NCI-H748 (cell line): ENCODE measurements around the gene CLSTN1.
"Not testable (repeated sequence)": the region's sequence is repeated elsewhere in the genome, so short reads cannot be mapped to it uniquely, and the experiment has no call there.

ENCODE experiments used
- DNase-seq: peaks from one replicate; lab custom pipeline; 2025; ENCODE audit not compliant: unreplicated experiment; lab: John Stamatoyannopoulos, UW

The CLSTN1 gene

GRCh38 chr1:9801909-9802308 is 21.9 kb downstream of the CLSTN1 start:
- no peak for DNase-seq

GRCh38 chr1:9798236-9799130 is 25.3 kb downstream of the CLSTN1 start:
- DNase-seq: no peak

- no peak for DNase-seq
These were observed 26.7 kb downstream of the CLSTN1 start for GRCh38 chr1:9797049-9797448.

GRCh38 chr1:9794081-9794480 is 29.7 kb downstream of the CLSTN1 start:
- DNase-seq: no peak

- DNase-seq: peak; percentile 36
These were observed 30.5 kb downstream of the CLSTN1 start for GRCh38 chr1:9793291-9793690.

GRCh38 chr1:9792156-9793042 is 31.4 kb downstream of the CLSTN1 start:
- DNase-seq: peak; percentile 96

- not testable (repeated sequence) for DNase-seq
These were observed 34.1 kb downstream of the CLSTN1 start for GRCh38 chr1:9789700-9790099.

GRCh38 chr1:9787702-9788101 is 36.1 kb downstream of the CLSTN1 start:
- DNase-seq: no peak

- no peak for DNase-seq
These were observed 38.4 kb downstream of the CLSTN1 start for GRCh38 chr1:9785406-9785805.

- DNase-seq: peak; percentile 57
These were observed 39.1 kb downstream of the CLSTN1 start for GRCh38 chr1:9784508-9785133.

- no peak for DNase-seq
These were observed 40.9 kb downstream of the CLSTN1 start for GRCh38 chr1:9782897-9783296.

- DNase-seq: no peak
These were observed 41.5 kb downstream of the CLSTN1 start for GRCh38 chr1:9782116-9782751.

- no peak for DNase-seq
These were observed 43.1 kb downstream of the CLSTN1 start for GRCh38 chr1:9780554-9781110.

GRCh38 chr1:9778905-9779304 is 44.9 kb downstream of the CLSTN1 start:
- DNase-seq: no peak

GRCh38 chr1:9776685-9777084 is 47.1 kb downstream of the CLSTN1 start:
- DNase-seq: no peak

- DNase-seq: no peak
These were observed 48.8 kb downstream of the CLSTN1 start for GRCh38 chr1:9774712-9775679.

- DNase-seq: no peak
These were observed 53.5 kb downstream of the CLSTN1 start for GRCh38 chr1:9770298-9770697.

- DNase-seq: no peak
These were observed 54.8 kb downstream of the CLSTN1 start for GRCh38 chr1:9768983-9769382.

- no peak for DNase-seq
These were observed 55.6 kb downstream of the CLSTN1 start for GRCh38 chr1:9767964-9768668.
